ENCODE results near the gene NDRG3. TPM values are rescaled to one million over a fixed set of nuclear protein-coding genes. Genes with fewer than 3 reads are reported as not detected.
A peak's percentile ranks its signal among the peaks of the same experiment; 100 is the strongest.

NDRG3 gene
- total RNA-seq, 6 donors from 2014 or later = 7.8 to 28.7 (median 18.2) TPM

DNA sequence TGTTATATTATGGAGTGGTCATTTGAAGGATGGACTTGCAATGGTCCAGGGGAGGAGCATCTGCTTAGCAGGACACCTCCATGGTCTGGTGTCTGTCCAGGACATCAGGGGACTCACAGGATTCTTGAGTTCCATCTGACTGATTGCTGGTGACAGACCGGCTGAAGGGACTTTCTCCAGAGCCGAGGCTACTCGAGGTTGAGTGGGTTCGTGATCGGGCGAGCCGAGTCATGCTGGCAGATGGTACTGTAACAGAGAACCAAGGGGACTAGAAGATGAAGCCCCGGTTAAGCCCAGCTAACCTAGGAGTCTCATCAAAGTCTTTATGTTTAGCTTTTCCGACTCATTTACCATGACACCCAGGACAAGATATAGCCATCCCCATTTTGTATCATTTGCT lies 92.4 kb downstream of the NDRG3 start:
- Histone ChIP-seq H3K9me3 (no peaks in the 10 kb centered on the region), H3K36me3 (peaks cover 0 to 56% (median 20%) of the 10 kb centered on the region in 4 donors), H3K4me1 (no peaks in the 10 kb centered on the region), H3K27me3 (no peaks in the 10 kb centered on the region), H3K27ac (no peak overlapping the region), H3K4me3 (no peak overlapping the region)
- DNase-seq (no peak), ATAC-seq (ENCODE audit: low FRiP score in 2 of 2) (no peak)
- 91 to 93% methylated on average over 9 of the region's 9 CpGs for WGBS, 2 donors
- TF ChIP-seq, protein P1, sequence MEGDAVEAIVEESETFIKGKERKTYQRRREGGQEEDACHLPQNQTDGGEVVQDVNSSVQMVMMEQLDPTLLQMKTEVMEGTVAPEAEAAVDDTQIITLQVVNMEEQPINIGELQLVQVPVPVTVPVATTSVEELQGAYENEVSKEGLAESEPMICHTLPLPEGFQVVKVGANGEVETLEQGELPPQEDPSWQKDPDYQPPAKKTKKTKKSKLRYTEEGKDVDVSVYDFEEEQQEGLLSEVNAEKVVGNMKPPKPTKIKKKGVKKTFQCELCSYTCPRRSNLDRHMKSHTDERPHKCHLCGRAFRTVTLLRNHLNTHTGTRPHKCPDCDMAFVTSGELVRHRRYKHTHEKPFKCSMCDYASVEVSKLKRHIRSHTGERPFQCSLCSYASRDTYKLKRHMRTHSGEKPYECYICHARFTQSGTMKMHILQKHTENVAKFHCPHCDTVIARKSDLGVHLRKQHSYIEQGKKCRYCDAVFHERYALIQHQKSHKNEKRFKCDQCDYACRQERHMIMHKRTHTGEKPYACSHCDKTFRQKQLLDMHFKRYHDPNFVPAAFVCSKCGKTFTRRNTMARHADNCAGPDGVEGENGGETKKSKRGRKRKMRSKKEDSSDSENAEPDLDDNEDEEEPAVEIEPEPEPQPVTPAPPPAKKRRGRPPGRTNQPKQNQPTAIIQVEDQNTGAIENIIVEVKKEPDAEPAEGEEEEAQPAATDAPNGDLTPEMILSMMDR (IDR thresholded peaks at IDR 0.05) = no peak
- TF ChIP-seq POLR2AphosphoS5 (IDR thresholded peaks at IDR 0.05) (no peak), POLR2A (IDR thresholded peaks at IDR 0.05) (no peak), EP300 (IDR thresholded peaks at IDR 0.05) (no peak)

DNA sequence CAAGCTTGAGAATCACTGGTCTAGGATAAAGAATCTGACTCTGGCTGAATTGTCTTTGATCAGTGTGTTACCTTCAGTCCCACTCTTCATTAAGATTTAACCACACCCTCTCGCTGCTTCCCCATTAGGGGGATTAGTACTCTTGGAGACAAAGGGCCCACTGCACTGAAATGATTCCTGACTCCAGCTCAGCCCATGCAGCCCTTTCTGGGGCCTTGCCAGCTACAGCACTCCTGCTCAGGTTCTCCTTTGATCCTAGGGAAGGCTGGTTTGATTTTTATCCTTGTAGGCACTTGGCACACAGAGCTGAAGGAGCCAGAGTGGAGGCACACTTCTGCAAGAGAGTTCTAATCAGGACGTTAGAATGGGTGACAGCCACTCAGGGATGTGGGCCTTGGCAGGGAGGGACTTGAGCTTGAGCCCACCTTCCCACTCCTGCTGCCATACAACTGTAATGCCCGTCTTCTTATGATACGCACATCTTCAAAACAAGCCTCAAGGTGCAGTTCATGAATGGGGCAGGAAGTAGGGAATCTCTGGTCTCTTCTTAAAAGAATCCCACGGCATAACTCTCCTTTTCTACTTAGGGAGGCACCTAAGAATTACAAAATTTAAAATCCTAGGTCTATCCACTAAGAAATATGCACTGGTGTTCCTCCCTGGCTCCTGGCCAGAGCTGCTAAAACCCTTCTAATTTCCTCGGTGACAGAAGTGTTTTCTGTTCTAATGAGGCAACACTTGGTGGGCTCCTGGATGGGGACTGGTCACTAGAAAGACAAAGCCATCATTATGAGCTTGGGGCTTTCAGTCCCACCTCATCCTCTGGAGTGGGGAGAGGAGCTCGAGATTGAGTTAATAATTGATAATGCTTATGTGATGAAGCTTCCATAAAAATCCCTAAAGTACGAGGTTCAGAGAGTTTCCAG lies 98.4 kb downstream of the NDRG3 start:
- Histone ChIP-seq H3K4me3 (no peak overlapping the region), H3K27ac (no peak overlapping the region), H3K4me1 (no peaks in the 10 kb centered on the region), H3K9me3 (no peaks in the 10 kb centered on the region), H3K36me3 (peaks cover 0 to 7% (median 2%) of the 10 kb centered on the region in 4 donors), H3K27me3 (no peaks in the 10 kb centered on the region)
- 68 to 74% methylated on average over 8 of the region's 8 CpGs for WGBS, 2 donors
- ATAC-seq (ENCODE audit: low FRiP score in 2 of 2) (no peak), DNase-seq (no peak)
- TF ChIP-seq POLR2AphosphoS5 (IDR thresholded peaks at IDR 0.05) = no peak
- TF ChIP-seq, protein P1 (IDR thresholded peaks at IDR 0.05) = no peak
- TF ChIP-seq EP300 (IDR thresholded peaks at IDR 0.05) = no peak
- TF ChIP-seq POLR2A (IDR thresholded peaks at IDR 0.05) = no peak

DNA sequence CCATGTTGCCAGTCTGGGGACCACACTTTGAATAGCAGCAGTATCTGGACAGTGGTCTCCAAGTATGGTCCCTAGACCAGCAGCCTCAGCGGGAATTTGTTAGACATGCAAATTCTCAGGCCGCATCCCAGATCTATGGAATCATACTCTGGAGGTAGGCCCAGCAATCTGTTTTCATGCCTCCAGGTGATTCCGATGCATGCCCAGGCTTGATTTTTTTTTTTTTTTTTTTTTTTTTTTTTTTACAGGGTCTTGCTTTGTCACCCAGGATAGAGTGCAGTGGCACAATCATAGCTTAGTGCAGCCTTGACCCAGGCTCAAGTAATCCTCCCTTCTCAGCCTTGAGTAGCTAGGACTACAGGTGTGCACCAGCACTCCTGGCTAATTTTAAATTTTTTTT lies 99.2 kb downstream of the NDRG3 start:
- Histone ChIP-seq H3K36me3 (peaks cover 0 to under 1% (median 0%) of the 10 kb centered on the region in 4 donors), H3K4me3 (no peak overlapping the region), H3K9me3 (no peaks in the 10 kb centered on the region), H3K4me1 (no peaks in the 10 kb centered on the region), H3K27ac (no peak overlapping the region), H3K27me3 (no peaks in the 10 kb centered on the region)
- DNase-seq = no peak
- 88 to 97% methylated on average over 3 of the region's 3 CpGs for WGBS, 2 donors
- TF ChIP-seq, protein P1 (IDR thresholded peaks at IDR 0.05) = no peak
- no peak for TF ChIP-seq POLR2A (IDR thresholded peaks at IDR 0.05)
- no peak for TF ChIP-seq EP300 (IDR thresholded peaks at IDR 0.05)
- no peak for TF ChIP-seq POLR2AphosphoS5 (IDR thresholded peaks at IDR 0.05)
- ATAC-seq (ENCODE audit: low FRiP score in 2 of 2) = no peak

DNA sequence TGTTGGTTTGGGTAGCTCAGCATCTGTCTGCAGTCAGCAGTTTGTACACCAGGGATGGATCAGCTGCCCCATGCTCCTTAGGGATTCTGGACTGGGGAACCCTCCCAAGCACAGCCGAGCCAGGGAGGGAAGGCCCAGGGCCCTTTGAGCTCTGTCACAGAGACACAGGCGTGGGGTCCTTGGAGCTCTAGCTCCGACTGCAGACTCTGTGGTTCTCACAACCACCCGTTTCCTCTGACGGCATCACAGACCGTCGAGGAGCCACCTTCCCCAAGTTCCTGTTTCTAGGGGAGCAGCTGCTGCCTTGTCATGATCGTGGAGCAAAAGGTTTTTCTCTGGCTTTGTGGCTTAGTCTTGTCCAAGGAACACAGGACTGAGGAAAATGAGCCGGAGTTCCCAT lies 99.9 kb downstream of the NDRG3 start, which contains the start of gene SLA2:
Gene SLA2, minus strand, starts transcription at position 199 of the 400 bp plus-strand sequence. CDS start 4,861 bp downstream, outside the sequence.
- 21 to 52% methylated on average over 6 to 8 of the region's 9 CpGs for whole genome bisulfite sequencing, 2 donors
- H3K4me3 ChIP-seq = peak within 1 kb of the TSS in 3 of 4 donors; percentile 16 to 26 (median 16)
- ATAC-seq (ENCODE audit: low FRiP score in 2 of 2) (peak; percentile 54 to 64), DNase-seq (peak in 1 of 2 donors; percentile 63)
- no peaks in the 10 kb centered on the region for H3K9me3 ChIP-seq
- no peaks in the 10 kb centered on the region for H3K4me1 ChIP-seq
- H3K27me3 ChIP-seq = no peaks in the 10 kb centered on the region
- no peaks in the 10 kb centered on the region for H3K36me3 ChIP-seq
- H3K27ac ChIP-seq = peak within 1 kb of the TSS in 3 of 4 donors; percentile 27 to 60 (median 56)
- TF ChIP-seq, protein P1 (IDR thresholded peaks at IDR 0.05) = no peak
- TF ChIP-seq POLR2A (IDR thresholded peaks at IDR 0.05) = peak in 1 of 4 donors; percentile 50
- TF ChIP-seq EP300 (IDR thresholded peaks at IDR 0.05) = no peak
- TF ChIP-seq POLR2AphosphoS5 (IDR thresholded peaks at IDR 0.05) = peak in 1 of 2 donors; percentile 55
